ENCODE measurements around the gene OR11H6.
"Not testable (repeated sequence)": the region's sequence is repeated elsewhere in the genome, so short reads cannot be mapped to it uniquely, and the experiment has no call there.

The OR11H6 gene

GRCh38 chr14:20223410-20223809, at the start of gene OR11H6:
Gene OR11H6, plus strand, starts transcription at chr14:20223710. Its CDS starts 0 bp downstream, at chr14:20223710.
- TF ChIP-seq, protein P1, sequence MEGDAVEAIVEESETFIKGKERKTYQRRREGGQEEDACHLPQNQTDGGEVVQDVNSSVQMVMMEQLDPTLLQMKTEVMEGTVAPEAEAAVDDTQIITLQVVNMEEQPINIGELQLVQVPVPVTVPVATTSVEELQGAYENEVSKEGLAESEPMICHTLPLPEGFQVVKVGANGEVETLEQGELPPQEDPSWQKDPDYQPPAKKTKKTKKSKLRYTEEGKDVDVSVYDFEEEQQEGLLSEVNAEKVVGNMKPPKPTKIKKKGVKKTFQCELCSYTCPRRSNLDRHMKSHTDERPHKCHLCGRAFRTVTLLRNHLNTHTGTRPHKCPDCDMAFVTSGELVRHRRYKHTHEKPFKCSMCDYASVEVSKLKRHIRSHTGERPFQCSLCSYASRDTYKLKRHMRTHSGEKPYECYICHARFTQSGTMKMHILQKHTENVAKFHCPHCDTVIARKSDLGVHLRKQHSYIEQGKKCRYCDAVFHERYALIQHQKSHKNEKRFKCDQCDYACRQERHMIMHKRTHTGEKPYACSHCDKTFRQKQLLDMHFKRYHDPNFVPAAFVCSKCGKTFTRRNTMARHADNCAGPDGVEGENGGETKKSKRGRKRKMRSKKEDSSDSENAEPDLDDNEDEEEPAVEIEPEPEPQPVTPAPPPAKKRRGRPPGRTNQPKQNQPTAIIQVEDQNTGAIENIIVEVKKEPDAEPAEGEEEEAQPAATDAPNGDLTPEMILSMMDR (conservative IDR thresholded peaks at IDR 0.05; ENCODE audit: low read length): no peak
- no peak for DNase-seq (ENCODE audit: low read depth)
- no peak within 1 kb of the TSS for H3K4me3 ChIP-seq (ENCODE audit: low read length)

GRCh38 chr14:20174205-20174604, 49.3 kb upstream of the OR11H6 start:
- not testable (repeated sequence) for DNase-seq (ENCODE audit: low read depth); H3K4me3 ChIP-seq (ENCODE audit: low read length)

GRCh38 chr14:20176330-20176729, 47.2 kb upstream of the OR11H6 start:
- H3K4me3 ChIP-seq (ENCODE audit: low read length): no peak overlapping the region
- DNase-seq (ENCODE audit: low read depth): no peak
- TF ChIP-seq, protein P1 (conservative IDR thresholded peaks at IDR 0.05; ENCODE audit: low read length): no peak

GRCh38 chr14:20177433-20177974, 46.0 kb upstream of the OR11H6 start:
- TF ChIP-seq, protein P1 (conservative IDR thresholded peaks at IDR 0.05; ENCODE audit: low read length): no peak
- H3K4me3 ChIP-seq (ENCODE audit: low read length): no peak overlapping the region
- DNase-seq (ENCODE audit: low read depth): no peak

DNA sequence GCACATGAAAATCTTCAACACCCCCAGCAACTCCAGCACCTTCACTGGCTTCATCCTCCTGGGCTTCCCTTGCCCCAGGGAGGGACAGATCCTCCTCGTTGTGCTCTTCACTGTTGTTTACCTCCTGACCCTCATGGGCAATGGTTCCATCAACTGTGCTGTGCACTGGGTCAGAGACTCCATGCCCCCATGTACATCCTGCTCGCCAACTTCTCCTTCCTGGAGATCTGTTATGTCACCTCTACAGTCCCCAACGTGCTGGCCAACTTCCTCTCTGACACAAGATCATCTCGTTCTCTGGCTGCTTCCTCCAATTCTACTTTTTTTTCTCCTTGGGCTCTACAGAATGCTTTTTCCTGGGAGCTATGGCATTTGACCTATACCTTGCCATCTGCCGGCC, 44.3 kb upstream of the OR11H6 start:
- H3K4me3 ChIP-seq (ENCODE audit: low read length): no peak overlapping the region
- TF ChIP-seq, protein P1 (conservative IDR thresholded peaks at IDR 0.05; ENCODE audit: low read length): no peak
- no peak for DNase-seq (ENCODE audit: low read depth)

DNA sequence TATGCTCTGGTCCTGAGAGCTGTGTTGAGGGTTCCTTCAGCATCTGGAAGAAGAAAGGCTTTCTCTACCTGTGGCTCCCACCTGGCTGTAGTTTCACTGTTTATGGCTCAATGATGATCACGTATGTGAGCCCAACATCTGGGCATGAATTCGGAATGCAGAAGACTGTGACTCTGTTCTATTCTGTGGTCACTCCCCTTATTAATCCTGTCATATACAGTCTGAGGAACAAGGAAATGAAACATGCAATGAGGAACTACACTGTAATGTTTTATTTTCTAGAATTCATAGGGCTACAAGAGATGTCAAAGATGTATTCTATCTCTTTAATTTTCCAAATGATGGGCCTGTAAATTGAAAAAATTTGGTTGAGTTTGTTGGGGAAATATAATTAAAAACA, 43.6 kb upstream of the OR11H6 start:
- TF ChIP-seq, protein P1 (conservative IDR thresholded peaks at IDR 0.05; ENCODE audit: low read length): no peak
- no peak overlapping the region for H3K4me3 ChIP-seq (ENCODE audit: low read length)
- no peak for DNase-seq (ENCODE audit: low read depth)

- no peak overlapping the region for H3K4me3 ChIP-seq (ENCODE audit: low read length)
- TF ChIP-seq, protein P1 (conservative IDR thresholded peaks at IDR 0.05; ENCODE audit: low read length): no peak
- no peak for DNase-seq (ENCODE audit: low read depth)
Observed at GRCh38 chr14:20180486-20180885, 43.0 kb upstream of the OR11H6 start.

DNA sequence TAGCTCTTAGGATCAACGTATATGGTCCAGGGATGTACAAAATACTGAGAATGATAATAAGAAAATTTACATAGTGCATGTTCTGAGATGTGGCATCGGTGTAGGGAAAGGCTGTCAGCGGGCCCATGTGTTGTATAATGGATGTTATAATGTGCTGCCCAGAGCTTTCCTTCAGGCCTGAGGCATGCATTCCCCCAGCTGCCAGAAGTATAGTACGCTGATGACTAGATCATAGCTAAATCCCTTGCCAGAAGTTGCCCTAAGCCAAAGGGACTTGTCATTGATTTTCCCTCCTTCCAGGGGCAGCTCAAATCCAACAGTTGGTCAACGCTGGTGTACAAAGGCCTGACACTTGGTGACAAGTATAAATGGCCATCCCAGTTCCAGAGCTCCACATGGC, 39.3 kb upstream of the OR11H6 start:
- no peak for DNase-seq (ENCODE audit: low read depth)
- no peak overlapping the region for H3K4me3 ChIP-seq (ENCODE audit: low read length)
- TF ChIP-seq, protein P1 (conservative IDR thresholded peaks at IDR 0.05; ENCODE audit: low read length): no peak

Measured in AG10803 (cell line).